HepG2 (cell line): ENCODE measurements around the gene ABCD1.

Experiments
- CEBPB ChIP-seq: IDR thresholded peaks from 2 replicates; pipeline ENCODE4 v1.6.1; 2011; ENCODE audit warnings: low read depth, low read length, improper control_type of control experiment, borderline replicate concordance
- FOXM1 ChIP-seq: sonication (generic); formaldehyde crosslinking; IDR thresholded peaks from 2 replicates; pipeline ENCODE4 v1.5.0; 2020; ENCODE audit warnings: missing genetic modification reagents
- GATA4 ChIP-seq: sonication (generic); IDR thresholded peaks from 2 replicates; pipeline ENCODE4 v1.6.1; 2016; ENCODE audit warnings: antibody characterized with exemption, low read depth, borderline replicate concordance
- RERE ChIP-seq: IDR thresholded peaks from 2 replicates; pipeline ENCODE4 v1.6.1; 2016; ENCODE audit warnings: low read depth, missing genetic modification reagents, missing compliant biosample characterization
- SNAPC2 ChIP-seq: sonication (generic); formaldehyde crosslinking; IDR thresholded peaks from 2 replicates; pipeline ENCODE4 v1.8.1; 2022; ENCODE audit warnings: mild to moderate bottlenecking, missing genetic modification reagents
- ZBTB10 ChIP-seq: sonication (generic); formaldehyde crosslinking; IDR thresholded peaks from 2 replicates; pipeline ENCODE4 v1.4.0; 2020; ENCODE audit warnings: missing genetic modification reagents, borderline replicate concordance
- ZFP36L1 ChIP-seq: sonication (generic); formaldehyde crosslinking; IDR thresholded peaks from 2 replicates; pipeline ENCODE4 v1.8.0; 2022; ENCODE audit warnings: mild to moderate bottlenecking, missing genetic modification reagents, moderate library complexity
- ZNF543 ChIP-seq: sonication (generic); formaldehyde crosslinking; IDR thresholded peaks from 2 replicates; pipeline ENCODE4 v1.4.0; 2020; ENCODE audit warnings: mild to moderate bottlenecking, missing genetic modification reagents
- ZNF550 ChIP-seq: sonication (generic); formaldehyde crosslinking; IDR thresholded peaks from 2 replicates; pipeline ENCODE4 v1.4.0; 2020; ENCODE audit warnings: mild to moderate bottlenecking, missing genetic modification reagents, borderline replicate concordance

GRCh38 chrX:153793291-153793690 lies 68.6 kb downstream of the ABCD1 start:
- TF ChIP-seq GATA4 = no peak
- no peak for TF ChIP-seq FOXM1 (CRISPR knock-in tag)
- no peak for TF ChIP-seq ZBTB10 (CRISPR knock-in tag)
- TF ChIP-seq CEBPB = no peak
- TF ChIP-seq ZNF550 (CRISPR knock-in tag) = no peak
- no peak for TF ChIP-seq SNAPC2 (CRISPR knock-in tag)
- no peak for TF ChIP-seq ZNF543 (CRISPR knock-in tag)
- no peak for TF ChIP-seq RERE (CRISPR knock-in tag)
- TF ChIP-seq ZFP36L1 (CRISPR knock-in tag) = no peak
